ENCODE results near the gene USP3. TPM values are rescaled to one million over a fixed set of nuclear protein-coding genes. Genes with fewer than 3 reads are reported as not detected.
"Not testable (repeated sequence)": the region's sequence is repeated elsewhere in the genome, so short reads cannot be mapped to it uniquely, and the experiment has no call there.

USP3 gene
- total RNA-seq, 2 donors from 2014 or later: 40.3 to 41.8 TPM

GRCh38 chr15:63473999-63474809 is 30.2 kb upstream of the USP3 start:
- intact Hi-C loops (cut with DNase I): loop anchor here in 1 of 2 donors (10.0 kb wide), 1 partner anchor 131 kb away; no protein-coding TSS in a partner anchor
- DNase-seq (ENCODE audit: low spot score): no peak

- no peak for DNase-seq (ENCODE audit: low spot score)
- intact Hi-C loops (cut with DNase I): loop anchor here in 1 of 2 donors (10.0 kb wide), 1 partner anchor 130 kb away; no protein-coding TSS in a partner anchor
Measured at GRCh38 chr15:63474810-63475316, 29.5 kb upstream of the USP3 start.

GRCh38 chr15:63475707-63476106 is 28.7 kb upstream of the USP3 start:
- intact Hi-C loops (cut with DNase I): loop anchor here in 1 of 2 donors (10.0 kb wide), 1 partner anchor 129 kb away; no protein-coding TSS in a partner anchor
- no peak for DNase-seq (ENCODE audit: low spot score)

- intact Hi-C loops (cut with DNase I): loop anchor here in 1 of 2 donors (10.0 kb wide), 1 partner anchor 129 kb away; no protein-coding TSS in a partner anchor
Measured at GRCh38 chr15:63476229-63476632, 28.2 kb upstream of the USP3 start.

GRCh38 chr15:63478243-63478642 is 26.1 kb upstream of the USP3 start:
- intact Hi-C loops (cut with DNase I): loop anchor here in 1 of 2 donors (10.0 kb wide), 1 partner anchor 127 kb away; no protein-coding TSS in a partner anchor
- DNase-seq (ENCODE audit: low spot score): no peak

More at GRCh38 chr15:63476229-63476632, 28.2 kb upstream of the USP3 start:
- no peak for DNase-seq (ENCODE audit: low spot score)

GRCh38 chr15:63480441-63480821 is 24.0 kb upstream of the USP3 start:
- DNase-seq (ENCODE audit: low spot score): no peak

GRCh38 chr15:63481105-63481810 is 23.1 kb upstream of the USP3 start:
- DNase-seq (ENCODE audit: low spot score): no peak
- intact Hi-C loops (cut with DNase I): no loop called here

More at GRCh38 chr15:63480441-63480821, 24.0 kb upstream of the USP3 start:
- intact Hi-C loops (cut with DNase I): no loop called here

- intact Hi-C loops (cut with DNase I): no loop called here
- DNase-seq (ENCODE audit: low spot score): no peak
Measured at GRCh38 chr15:63482874-63483323, 21.5 kb upstream of the USP3 start.

GRCh38 chr15:63483521-63484371 is 20.6 kb upstream of the USP3 start:
- DNase-seq (ENCODE audit: low spot score): no peak
- intact Hi-C loops (cut with DNase I): no loop called here

- intact Hi-C loops (cut with DNase I): no loop called here
- DNase-seq (ENCODE audit: low spot score): no peak
Measured at GRCh38 chr15:63484433-63485186, 19.8 kb upstream of the USP3 start.

- peak; percentile 96 for DNase-seq (ENCODE audit: low spot score)
- intact Hi-C loops (cut with DNase I): no loop called here
Measured at GRCh38 chr15:63487076-63487757, 17.2 kb upstream of the USP3 start.

- DNase-seq (ENCODE audit: low spot score); intact Hi-C loops (cut with DNase I): not testable (repeated sequence)
Measured at GRCh38 chr15:63487758-63488397, 16.5 kb upstream of the USP3 start.

GRCh38 chr15:63488398-63488960 is 15.9 kb upstream of the USP3 start:
- intact Hi-C loops (cut with DNase I): no loop called here

GRCh38 chr15:63489352-63489751 is 15.0 kb upstream of the USP3 start:
- intact Hi-C loops (cut with DNase I): no loop called here
- DNase-seq (ENCODE audit: low spot score): no peak

More at GRCh38 chr15:63488398-63488960, 15.9 kb upstream of the USP3 start:
- DNase-seq (ENCODE audit: low spot score): no peak

GRCh38 chr15:63490345-63491034 is 13.9 kb upstream of the USP3 start:
- no peak for DNase-seq (ENCODE audit: low spot score)
- intact Hi-C loops (cut with DNase I): no loop called here

- intact Hi-C loops (cut with DNase I): no loop called here
Measured at GRCh38 chr15:63491116-63491827, 13.1 kb upstream of the USP3 start.

More at GRCh38 chr15:63491116-63491827, 13.1 kb upstream of the USP3 start:
- DNase-seq (ENCODE audit: low spot score): no peak
